ENCODE measurements around the gene TAS2R60. TPM values are rescaled to one million over a fixed set of nuclear protein-coding genes. Genes with fewer than 3 reads are reported as not detected.
A peak's percentile ranks its signal among the peaks of the same experiment; 100 is the strongest.

Gene TAS2R60
- polyA plus RNA-seq, 3 donors, result 0.35 TPM; not detected in 2

DNA sequence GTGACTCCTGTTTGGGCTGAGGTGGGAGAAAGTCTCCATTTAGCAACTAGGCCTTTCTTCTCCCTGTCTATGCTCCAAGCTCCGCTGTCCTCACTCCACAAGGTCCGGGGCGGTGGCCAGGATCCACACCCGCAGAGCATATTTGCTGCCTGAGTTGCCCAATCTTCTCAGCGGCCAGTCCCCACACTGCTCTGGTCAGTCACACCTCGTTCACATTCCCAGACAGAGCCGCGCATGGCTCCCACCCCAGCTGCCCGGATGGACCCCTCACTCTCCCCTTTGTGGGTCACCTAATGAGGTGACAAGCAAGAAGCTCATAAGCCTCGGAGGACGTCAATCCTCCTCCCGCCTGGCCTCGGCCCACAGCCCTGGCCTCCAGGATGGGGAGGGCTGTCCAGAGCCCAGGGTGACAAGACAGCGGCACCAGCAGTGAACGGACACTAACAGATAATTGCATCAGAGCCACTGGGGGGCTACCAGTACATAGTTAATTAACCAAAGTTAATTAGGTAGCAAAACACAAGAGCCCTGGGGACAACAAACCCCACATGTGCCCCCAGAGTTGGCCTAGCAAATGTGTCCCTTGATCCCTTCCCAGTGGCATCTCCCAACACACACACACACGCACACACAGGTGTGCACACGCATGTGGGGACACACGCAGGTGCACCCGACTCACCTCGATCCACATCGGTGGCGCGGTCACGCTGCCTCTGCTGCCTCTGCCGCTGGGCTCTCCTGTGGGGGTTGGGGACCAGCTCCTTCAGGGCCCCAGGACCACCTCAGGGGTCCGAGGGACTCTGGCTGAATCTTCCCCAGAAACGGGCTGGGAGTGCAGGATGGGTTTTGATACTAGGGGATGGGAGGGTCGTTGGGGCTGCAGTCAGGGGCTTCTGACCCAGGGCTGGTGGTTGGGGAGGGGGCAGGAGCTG lies 46.4 kb upstream of the TAS2R60 start:
- Mint-ChIP-seq H3K27me3 (ENCODE audit: low read depth in 3 of 3) (no peaks in the 10 kb centered on the region), H3K4me3 (no peak overlapping the region), H3K27ac (peak overlapping the region in 1 of 7 donors; percentile 24), H3K4me1 (peaks cover 33% of the 10 kb centered on the region), H3K9me3 (no peaks in the 10 kb centered on the region), H3K36me3 (peaks cover 26 to 38% of the 10 kb centered on the region in 2 donors)
- intact Hi-C loops (cut with micrococcal nuclease), result no loop called here
- peak in 1 of 3 donors; percentile 2 for DNase-seq
- peaks cover 5 to 14% of the 10 kb centered on the region in 2 donors for H3K36me3 ChIP-seq (replicated peaks in 1 of 2; ENCODE audit: control insufficient read depth in 1 of 2, insufficient read depth in 2 of 2, low read length in 2 of 2)
- peaks cover 9 to 25% of the 10 kb centered on the region in 2 donors for H3K4me1 ChIP-seq (ENCODE audit: control insufficient read depth in 1 of 2, insufficient read depth in 2 of 2, low read length in 2 of 2)
- no peaks in the 10 kb centered on the region for H3K27me3 ChIP-seq (ENCODE audit: control insufficient read depth in 2 of 2, insufficient read depth in 2 of 2, low read length in 2 of 2)
- no peak overlapping the region for H3K4me2 ChIP-seq (replicated peaks; ENCODE audit: extremely low read depth, low read length, poor library complexity, severe bottlenecking)
- no peak for TF ChIP-seq CTCF (IDR thresholded peaks at IDR 0.05)
- H3K27ac ChIP-seq (ENCODE audit: low read depth in 1 of 2, low read length in 2 of 2), result no peak overlapping the region
- H3K79me2 ChIP-seq (ENCODE audit: insufficient read depth, low read length), result no peaks in the 10 kb centered on the region
- H4K20me1 ChIP-seq (ENCODE audit: insufficient read depth, low read length), result peaks cover 34% of the 10 kb centered on the region
- H2AFZ ChIP-seq (ENCODE audit: insufficient read depth, low read depth, low read length, poor library complexity, severe bottlenecking), result no peak overlapping the region
- no peaks in the 10 kb centered on the region for H3K9me3 ChIP-seq (replicated peaks in 1 of 2; ENCODE audit: control insufficient read depth in 1 of 2, insufficient read depth in 1 of 2, low read length in 2 of 2)
- H3K9ac ChIP-seq (ENCODE audit: insufficient read depth, low read length, poor library complexity, severe bottlenecking), result no peak overlapping the region
- 90% methylated on average over 23 of the region's 28 CpGs for WGBS (ENCODE audit: insufficient coverage)
- no peak overlapping the region for H3K4me3 ChIP-seq (replicated peaks in 1 of 3; ENCODE audit: low read depth in 2 of 3, low read length in 3 of 3)

DNA sequence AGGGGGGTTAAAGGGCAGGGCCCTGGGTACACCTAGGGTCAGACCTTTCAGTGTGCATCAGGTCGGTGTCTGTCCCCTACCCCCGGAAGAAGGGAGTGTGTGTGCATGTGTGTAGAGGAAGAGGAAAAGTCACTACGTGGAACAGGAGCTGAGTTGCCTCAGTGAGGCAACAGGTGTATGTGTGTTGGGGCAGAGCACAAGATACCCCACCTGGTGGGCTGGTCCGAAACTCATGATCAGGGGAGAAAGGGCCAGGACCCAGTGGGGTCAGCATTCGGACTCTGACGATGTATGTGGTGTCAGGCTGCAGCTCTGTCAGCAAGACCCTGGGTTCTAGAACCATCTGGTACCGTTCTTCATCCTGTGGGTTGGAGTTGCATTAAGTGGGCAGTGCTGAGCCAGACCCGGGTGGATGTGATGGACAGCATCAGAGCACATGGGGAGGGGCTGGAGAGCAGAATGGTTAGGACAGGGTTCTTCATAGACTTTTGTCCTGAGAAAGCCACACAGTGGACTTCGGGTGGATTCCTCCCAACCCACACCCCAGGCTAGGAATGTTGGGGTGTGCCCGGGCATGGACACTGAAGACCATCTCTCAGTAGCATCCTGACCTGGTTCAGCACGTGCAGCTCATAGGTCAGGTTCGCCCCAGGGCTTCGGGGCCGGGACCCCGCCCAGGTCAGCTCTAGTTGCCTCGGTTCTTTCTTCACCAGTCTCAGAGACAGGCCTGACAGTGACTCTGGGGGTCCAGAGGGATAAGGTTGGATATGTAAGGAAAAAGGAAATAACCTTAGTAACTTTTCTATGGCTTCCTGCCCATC lies 45.3 kb upstream of the TAS2R60 start:
- Histone ChIP-seq H3K36me3 (replicated peaks in 1 of 2; ENCODE audit: control insufficient read depth in 1 of 2, insufficient read depth in 2 of 2, low read length in 2 of 2) (peaks cover 0 to 4% of the 10 kb centered on the region in 2 donors), H2AFZ (ENCODE audit: insufficient read depth, low read depth, low read length, poor library complexity, severe bottlenecking) (no peak overlapping the region), H3K27ac (ENCODE audit: low read depth in 1 of 2, low read length in 2 of 2) (no peak overlapping the region), H3K9ac (ENCODE audit: insufficient read depth, low read length, poor library complexity, severe bottlenecking) (no peak overlapping the region), H3K4me3 (replicated peaks in 1 of 3; ENCODE audit: low read depth in 2 of 3, low read length in 3 of 3) (no peak overlapping the region), H3K4me1 (ENCODE audit: control insufficient read depth in 1 of 2, insufficient read depth in 2 of 2, low read length in 2 of 2) (peaks cover 9 to 17% of the 10 kb centered on the region in 2 donors), H3K27me3 (ENCODE audit: control insufficient read depth in 2 of 2, insufficient read depth in 2 of 2, low read length in 2 of 2) (no peaks in the 10 kb centered on the region), H4K20me1 (ENCODE audit: insufficient read depth, low read length) (peaks cover 24% of the 10 kb centered on the region), H3K9me3 (replicated peaks in 1 of 2; ENCODE audit: control insufficient read depth in 1 of 2, insufficient read depth in 1 of 2, low read length in 2 of 2) (no peaks in the 10 kb centered on the region), H3K4me2 (replicated peaks; ENCODE audit: extremely low read depth, low read length, poor library complexity, severe bottlenecking) (no peak overlapping the region), H3K79me2 (ENCODE audit: insufficient read depth, low read length) (no peaks in the 10 kb centered on the region)
- Mint-ChIP-seq H3K27me3 (ENCODE audit: low read depth in 3 of 3) (no peaks in the 10 kb centered on the region), H3K9me3 (no peaks in the 10 kb centered on the region), H3K27ac (no peak overlapping the region), H3K4me3 (no peak overlapping the region), H3K4me1 (peaks cover 24% of the 10 kb centered on the region), H3K36me3 (peaks cover 18 to 38% of the 10 kb centered on the region in 2 donors)
- intact Hi-C loops (cut with micrococcal nuclease), result no loop called here
- no peak for DNase-seq
- WGBS (ENCODE audit: insufficient coverage), result 96% methylated on average over 15 of the region's 16 CpGs
- TF ChIP-seq CTCF (IDR thresholded peaks at IDR 0.05), result no peak

All from CD14-positive monocyte (primary cell).